H1 (cell line): ENCODE measurements around the gene C22orf23. TPM values are rescaled to one million over a fixed set of nuclear protein-coding genes. Genes with fewer than 3 reads are reported as not detected.

Source experiments
- CTCF ChIA-PET: fragments of 300-600 bp; sonication (Branson Sonifier 250); formaldehyde crosslinking; loops from one replicate; lab custom pipeline; 2021; ENCODE audit not compliant: partially characterized antibody; lab: Charles Lee
- POLR2A ChIA-PET: fragments of 300-600 bp; sonication (Branson Sonifier 250); formaldehyde crosslinking; loops from one replicate; lab custom pipeline; 2021; ENCODE audit warnings: inconsistent platforms; ENCODE audit not compliant: partially characterized antibody; lab: Charles Lee
- DNase-seq, 2 experiments: peaks; one replicate each; pipeline versions ENCODE4 v3.0.0 to v3.0.0-alpha.2; 2010 to 2022; ENCODE audit warnings: low spot score in 2 of 2, low read depth in 1 of 2, mixed read lengths in 1 of 2
- FAIRE-seq: peaks from 2 replicates; lab custom pipeline; 2011; peaks lifted over from hg19 to GRCh38; lab: Jason Lieb, UNC
- H2AFZ ChIP-seq: 2 replicates; pipeline ENCODE4 v1.8.1; 2012; ENCODE audit warnings: low read length, inconsistent platforms
- H2AK5ac ChIP-seq: 2 replicates; pipeline ENCODE4 v1.6.1; 2013; ENCODE audit warnings: low read depth, low read length
- H2BK120ac ChIP-seq: replicated peaks from 2 replicates; pipeline ENCODE3; 2013; ENCODE audit warnings: low read depth, low read length, inconsistent platforms
- H2BK12ac ChIP-seq: 2 replicates; pipeline ENCODE4 v1.6.1; 2013; ENCODE audit warnings: low read depth, low read length
- H2BK15ac ChIP-seq: 2 replicates; pipeline ENCODE4 v1.6.1; 2013; ENCODE audit warnings: low read length
- H2BK20ac ChIP-seq: 2 replicates; pipeline ENCODE4 v1.6.1; 2013; ENCODE audit warnings: low read length
- H2BK5ac ChIP-seq: 2 replicates; pipeline ENCODE4 v1.6.1; 2013; ENCODE audit warnings: low read depth, low read length
- H3K14ac ChIP-seq: 2 replicates; pipeline ENCODE4 v1.6.1; 2013; ENCODE audit warnings: inconsistent platforms; ENCODE audit not compliant: insufficient read length
- H3K18ac ChIP-seq: 2 replicates; pipeline ENCODE4 v1.6.1; 2013; ENCODE audit warnings: low read length; ENCODE audit errors: extremely low read depth
- H3K23ac ChIP-seq: 2 replicates; pipeline ENCODE4 v1.6.1; 2013; ENCODE audit warnings: inconsistent platforms; ENCODE audit not compliant: insufficient read length
- H3K23me2 ChIP-seq: 2 replicates; pipeline ENCODE4 v1.6.1; 2013; ENCODE audit warnings: low read depth, low read length
- H3K27ac ChIP-seq: 2 replicates; pipeline ENCODE4 v1.6.1; 2011; ENCODE audit warnings: low read depth, low read length, inconsistent platforms
- H3K27me3 ChIP-seq, 4 experiments: replicated peaks in 1 of 4; 1 replicate in 1 of 4; 2 replicates in 3 of 4; pipeline versions ENCODE4 v1.6.1 to v1.8.1; 2011 to 2013; ENCODE audit warnings: low read length in 3 of 4, mild to moderate bottlenecking in 3 of 4, inconsistent platforms in 2 of 4, mixed read lengths in 2 of 4, moderate library complexity in 1 of 4; ENCODE audit not compliant: control insufficient read depth in 3 of 4, insufficient read depth in 3 of 4; ENCODE audit errors: extremely low read depth in 1 of 4
- H3K36me3 ChIP-seq, 4 experiments: 2 replicates each; pipeline versions ENCODE4 v1.6.1 to v1.8.1; 2011 to 2013; ENCODE audit warnings: mild to moderate bottlenecking in 4 of 4, low read length in 3 of 4, moderate library complexity in 2 of 4, control low read depth in 1 of 4, inconsistent platforms in 1 of 4; ENCODE audit not compliant: insufficient read depth in 4 of 4, control insufficient read depth in 2 of 4
- H3K4ac ChIP-seq: replicated peaks from 2 replicates; pipeline ENCODE3; 2013; ENCODE audit warnings: low read length, low read depth, mixed read lengths, inconsistent platforms; ENCODE audit not compliant: insufficient read length
- H3K4me1 ChIP-seq, 4 experiments: replicated peaks in 1 of 4; 1 replicate in 1 of 4; 2 replicates in 3 of 4; pipeline versions ENCODE4 v1.6.1 to v1.8.1; 2011 to 2013; ENCODE audit warnings: low read length in 3 of 4, inconsistent platforms in 2 of 4, mixed read lengths in 1 of 4; ENCODE audit not compliant: insufficient read depth in 4 of 4, control insufficient read depth in 3 of 4
- H3K4me2 ChIP-seq, 2 experiments: 2 replicates each; pipeline versions ENCODE4 v1.6.1 to v1.8.1; 2011 to 2013; ENCODE audit warnings: low read depth in 2 of 2, low read length in 2 of 2, control low read depth in 1 of 2, inconsistent platforms in 1 of 2, mild to moderate bottlenecking in 1 of 2; ENCODE audit not compliant: insufficient read depth in 1 of 2
- H3K4me3 ChIP-seq, 4 experiments: fragments of 200-600, 300-600 bp in 1 of 4; sonication (generic), shearing (Covaris generic), sonication (Bioruptor Twin) in 1 of 4; 2 replicates each; pipeline versions ENCODE4 v1.5.1 to v1.8.1; 2011 to 2016; ENCODE audit warnings: low read length in 4 of 4, low read depth in 3 of 4, control low read depth in 2 of 4, inconsistent platforms in 2 of 4, mild to moderate bottlenecking in 2 of 4, mixed read lengths in 1 of 4, moderate library complexity in 1 of 4; ENCODE audit not compliant: insufficient read depth in 2 of 4; ENCODE audit errors: extremely low read depth in 1 of 4
- H3K56ac ChIP-seq: replicated peaks from 2 replicates; pipeline ENCODE3; 2013; ENCODE audit warnings: low read depth, mild to moderate bottlenecking, mixed read lengths, low read length, inconsistent platforms; ENCODE audit not compliant: insufficient read length
- H3K79me1 ChIP-seq: 2 replicates; pipeline ENCODE4 v1.6.1; 2013; ENCODE audit warnings: low read depth, low read length, control low read depth
- H3K79me2 ChIP-seq, 2 experiments: 2 replicates each; pipeline versions ENCODE4 v1.6.1 to v1.8.1; 2012 to 2013; ENCODE audit warnings: low read length in 2 of 2, mild to moderate bottlenecking in 2 of 2, inconsistent platforms in 1 of 2; ENCODE audit not compliant: insufficient read depth in 2 of 2, control insufficient read depth in 1 of 2
- H3K9ac ChIP-seq, 4 experiments: replicated peaks in 1 of 4; 1 replicate in 1 of 4; 2 replicates in 3 of 4; pipeline versions ENCODE4 v1.6.1 to v1.8.1; 2011 to 2013; ENCODE audit warnings: low read depth in 3 of 4, low read length in 3 of 4, control low read depth in 2 of 4, mild to moderate bottlenecking in 2 of 4, moderate library complexity in 2 of 4, inconsistent platforms in 1 of 4; ENCODE audit errors: extremely low read depth in 1 of 4
- H3K9me3 ChIP-seq, 2 experiments: 2 replicates each; pipeline versions ENCODE4 v1.6.1 to v1.8.1; 2012 to 2013; ENCODE audit warnings: mild to moderate bottlenecking in 2 of 2, moderate library complexity in 2 of 2, control low read depth in 1 of 2, inconsistent platforms in 1 of 2, low read depth in 1 of 2, low read length in 1 of 2, mixed read lengths in 1 of 2; ENCODE audit not compliant: insufficient read depth in 2 of 2
- H4K20me1 ChIP-seq, 2 experiments: replicated peaks in 1 of 2; 2 replicates each; pipeline versions ENCODE3 to v1.8.1; 2011 to 2013; ENCODE audit warnings: inconsistent platforms in 2 of 2, low read length in 2 of 2, mild to moderate bottlenecking in 1 of 2; ENCODE audit not compliant: insufficient read depth in 2 of 2, control insufficient read depth in 1 of 2
- H4K5ac ChIP-seq: 2 replicates; pipeline ENCODE4 v1.6.1; 2013; ENCODE audit warnings: low read length, low read depth, mixed read lengths, inconsistent platforms; ENCODE audit not compliant: insufficient read length
- H4K8ac ChIP-seq: 2 replicates; pipeline ENCODE4 v1.8.0; 2013; ENCODE audit warnings: mild to moderate bottlenecking, moderate library complexity, low read length, inconsistent platforms; ENCODE audit not compliant: insufficient read depth; ENCODE audit errors: extremely low read depth
- H4K91ac ChIP-seq: replicated peaks from 2 replicates; pipeline ENCODE3; 2013; ENCODE audit warnings: low read length, mixed read lengths, inconsistent platforms; ENCODE audit not compliant: insufficient read length
- EP300 ChIP-seq, 2 experiments: IDR thresholded peaks; 1 replicate in 1 of 2; 2 replicates in 1 of 2; pipeline ENCODE4 v1.6.1; 2011 to 2012; ENCODE audit warnings: low read depth in 2 of 2, low read length in 2 of 2, mild to moderate bottlenecking in 2 of 2, borderline replicate concordance in 1 of 2, inconsistent platforms in 1 of 2, moderate library complexity in 1 of 2
- JUND ChIP-seq: IDR thresholded peaks from 2 replicates; pipeline ENCODE4 v1.6.1; 2011; ENCODE audit warnings: mild to moderate bottlenecking, improper control_type of control experiment, low read length
- KDM5A ChIP-seq: fragments of 200-600 bp; IDR thresholded peaks from 2 replicates; pipeline ENCODE4 v1.7.1; 2012; ENCODE audit warnings: mild to moderate bottlenecking, low read length, inconsistent platforms, mixed read lengths
- MAFK ChIP-seq: IDR thresholded peaks from 2 replicates; pipeline ENCODE4 v1.6.1; 2012; ENCODE audit warnings: low read depth, mild to moderate bottlenecking, improper control_type of control experiment, low read length
- NANOG ChIP-seq: IDR thresholded peaks from 2 replicates; pipeline ENCODE4 v1.6.1; 2011; ENCODE audit warnings: low read length, low read depth, mild to moderate bottlenecking, inconsistent platforms; ENCODE audit not compliant: insufficient read depth, poor library complexity, severe bottlenecking
- RAD21 ChIP-seq, 2 experiments: IDR thresholded peaks in 1 of 2; conservative IDR thresholded peaks in 1 of 2; 2 replicates each; pipeline ENCODE4 v1.6.1; 2011; ENCODE audit warnings: low read depth in 2 of 2, low read length in 2 of 2, improper control_type of control experiment in 1 of 2, inconsistent platforms in 1 of 2, mild to moderate bottlenecking in 1 of 2, moderate library complexity in 1 of 2
- RFX5 ChIP-seq: IDR thresholded peaks from 2 replicates; pipeline ENCODE4 v1.6.1; 2011; ENCODE audit warnings: low read depth, low read length, improper control_type of control experiment, borderline replicate concordance
- SIX5 ChIP-seq: IDR thresholded peaks from 2 replicates; pipeline ENCODE4 v1.6.1; 2011; ENCODE audit warnings: mild to moderate bottlenecking, low read depth, low read length
- SP4 ChIP-seq: IDR thresholded peaks from 2 replicates; pipeline ENCODE4 v1.6.1; 2012; ENCODE audit warnings: low read length, inconsistent platforms
- YY1 ChIP-seq: IDR thresholded peaks from 2 replicates; pipeline ENCODE4 v1.6.1; 2011; ENCODE audit warnings: low read depth, mild to moderate bottlenecking, low read length
- ZNF274 ChIP-seq: IDR thresholded peaks from 2 replicates; pipeline ENCODE4 v1.7.0; 2012; ENCODE audit warnings: low read length, borderline replicate concordance; ENCODE audit errors: extremely low read depth
- WGBS, 2 experiments: shearing (Covaris generic) in 1 of 2; methylation state at CpG; one replicate each; pipeline versions ENCODE4 v1.1.6 to v1.1.7; 2013 to 2015; ENCODE audit warnings: low lambda C conversion rate in 2 of 2, mixed read lengths in 2 of 2, inconsistent platforms in 1 of 2, low coverage in 1 of 2, missing lambda C conversion rate in 1 of 2; ENCODE audit not compliant: insufficient replicate concordance in 2 of 2, insufficient coverage in 1 of 2, insufficient read length in 1 of 2; ENCODE audit errors: extremely low coverage in 1 of 2, missing lambda C conversion rate in 1 of 2; 5-methylcytosine and 5-hydroxymethylcytosine counted together
- polyA plus RNA-seq, 7 experiments: library from polyadenylated mRNA; depleted of rRNA in 3 of 7; stranded (reverse) in 5 of 7; unstranded in 2 of 7; fragments of >200 nt in 5 of 7; fragments of 200-250 nt in 2 of 7; gene quantifications; 1 replicate in 5 of 7; 2 replicates in 1 of 7; 4 replicates in 1 of 7; pipeline versions ENCODE4 v1.2.1 to v1.2.3, GENCODE V29; 2011 to 2013; ENCODE audit warnings: missing spikeins in 2 of 7, mixed read lengths in 2 of 7
- total RNA-seq: library from RNA; stranded (reverse); fragmentation: NEBNext Ultra II Directional; extraction: Animal tissue kit (Norgen Biotek cat#: 25700); gene quantifications from 2 replicates; pipeline ENCODE4 v1.2.1, GENCODE V29; 2021
- TF ChIP-seq, protein P1 (sequence below): IDR thresholded peaks from 2 replicates; pipeline ENCODE4 v1.6.1; 2012; ENCODE audit warnings: low read length, inconsistent platforms

The C22orf23 gene
- total and polyA plus RNA-seq, 2 of the 8 experiments (the other 6 are each of a cell fraction or from before 2014, with no cell fraction given), result 0.50 to 0.54 TPM

DNA sequence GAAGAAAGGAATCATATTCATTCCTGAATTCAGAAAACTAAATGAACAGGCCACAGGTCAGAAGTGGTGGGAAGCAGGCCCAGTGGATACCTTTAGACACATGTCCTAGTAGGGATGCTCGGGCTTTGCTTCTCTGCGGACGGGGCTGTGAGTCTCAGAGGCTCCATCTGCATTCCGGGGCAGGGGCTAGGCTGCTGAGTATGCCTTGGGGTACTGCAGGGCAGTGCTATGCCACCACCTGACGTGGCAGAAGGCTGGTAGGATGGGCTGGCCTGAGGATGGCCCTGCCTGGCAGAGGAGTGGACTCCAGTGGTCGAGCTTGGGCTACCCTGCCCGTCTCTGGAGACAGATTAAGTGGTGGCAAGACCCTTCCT is 9.6 kb downstream of the C22orf23 start:
- Histone ChIP-seq H3K27ac (no peak overlapping the region), H3K27me3 (no peaks in the 10 kb centered on the region), H4K5ac (no peak overlapping the region), H3K36me3 (peaks cover 0 to 4% (median 0%) of the 10 kb centered on the region in 4 experiments; a peak in 2 of 8 replicates), H3K23me2 (no peaks in the 10 kb centered on the region), H3K79me2 (no peaks in the 10 kb centered on the region), H2AK5ac (no peak overlapping the region), H2BK12ac (no peak overlapping the region), H4K20me1 (no peaks in the 10 kb centered on the region), H3K14ac (no peak overlapping the region), H3K23ac (no peak overlapping the region), H3K9me3 (no peaks in the 10 kb centered on the region), H3K4me2 (no peak overlapping the region), H3K18ac (no peak overlapping the region), H2BK15ac (no peak overlapping the region), H3K9ac (no peak overlapping the region), H3K56ac (no peak overlapping the region), H3K4ac (no peak overlapping the region), H4K8ac (no peak overlapping the region), H4K91ac (no peak overlapping the region), H3K4me3 (no peak overlapping the region), H2AFZ (no peak overlapping the region), H2BK20ac (no peak overlapping the region), H3K79me1 (no peaks in the 10 kb centered on the region), H2BK120ac (no peak overlapping the region), H2BK5ac (no peak overlapping the region), H3K4me1 (no peaks in the 10 kb centered on the region)
- POLR2A ChIA-PET, result interaction anchor here (1.0 kb wide), 1 partner anchor 9 kb away, joined by 5 read pairs; no protein-coding TSS in a partner anchor
- WGBS, 2 experiments, result 84% methylated on average over 7 of the region's 7 CpGs; no CpG with 5 or more reads in 1 of the 2 experiments
- CTCF ChIA-PET, result interaction anchor here (0.7 to 2.7 kb wide), 4 partner anchors 10 to 22 kb away, joined by 3 to 9 read pairs (median 3); no protein-coding TSS in a partner anchor
- DNase-seq, result no peak
- FAIRE-seq, result no peak
- TF ChIP-seq ZNF274, result no peak
- TF ChIP-seq, protein P1, sequence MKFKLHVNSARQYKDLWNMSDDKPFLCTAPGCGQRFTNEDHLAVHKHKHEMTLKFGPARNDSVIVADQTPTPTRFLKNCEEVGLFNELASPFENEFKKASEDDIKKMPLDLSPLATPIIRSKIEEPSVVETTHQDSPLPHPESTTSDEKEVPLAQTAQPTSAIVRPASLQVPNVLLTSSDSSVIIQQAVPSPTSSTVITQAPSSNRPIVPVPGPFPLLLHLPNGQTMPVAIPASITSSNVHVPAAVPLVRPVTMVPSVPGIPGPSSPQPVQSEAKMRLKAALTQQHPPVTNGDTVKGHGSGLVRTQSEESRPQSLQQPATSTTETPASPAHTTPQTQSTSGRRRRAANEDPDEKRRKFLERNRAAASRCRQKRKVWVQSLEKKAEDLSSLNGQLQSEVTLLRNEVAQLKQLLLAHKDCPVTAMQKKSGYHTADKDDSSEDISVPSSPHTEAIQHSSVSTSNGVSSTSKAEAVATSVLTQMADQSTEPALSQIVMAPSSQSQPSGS, result no peak
- no peak for TF ChIP-seq RFX5
- no peak for TF ChIP-seq SP4
- TF ChIP-seq SIX5, result no peak
- no peak for TF ChIP-seq MAFK
- no peak for TF ChIP-seq EP300 (IDR thresholded peaks at IDR 0.05; ENCODE audit: borderline replicate concordance in 1 of 2, low read depth in 2 of 2, low read length in 2 of 2)
- TF ChIP-seq KDM5A, result no peak
- no peak for TF ChIP-seq RAD21 (IDR thresholded peaks at IDR 0.05 in 1 of 2, conservative IDR thresholded peaks at IDR 0.05 in 1 of 2; ENCODE audit: low read depth in 2 of 2, low read length in 2 of 2)
- TF ChIP-seq JUND, result no peak
- no peak for TF ChIP-seq NANOG
- TF ChIP-seq YY1, result no peak
